ENCODE data around the gene ZNF445.

DNA sequence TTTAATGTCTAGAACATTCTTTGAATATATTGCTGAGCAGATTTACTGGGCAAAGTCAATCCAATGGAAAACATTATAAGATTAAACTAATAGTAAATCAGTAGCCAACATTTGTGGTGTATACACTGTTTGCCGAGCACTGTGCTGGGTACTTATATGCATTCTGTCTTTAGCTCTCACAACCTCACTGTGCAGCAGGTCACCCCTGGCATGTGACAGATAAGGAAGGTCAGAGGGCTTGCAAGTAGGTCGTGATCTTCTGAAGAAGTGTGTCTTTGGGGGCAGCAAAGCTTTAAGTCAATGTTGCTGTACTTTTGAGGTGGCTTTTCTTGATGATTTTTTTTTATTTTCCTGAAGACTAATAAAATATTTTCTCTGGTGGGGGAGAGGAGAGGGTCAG, 76.7 kb downstream of the ZNF445 start:
- TF ChIP-seq CTCF (IDR thresholded peaks at IDR 0.05; ENCODE audit: low read depth, low read length, poor library complexity, severe bottlenecking) (no peak), EZH2phosphoT487 (IDR thresholded peaks at IDR 0.05; ENCODE audit: borderline replicate concordance, low read length) (no peak)

All from DOHH2 (cell line).